CD4-positive, alpha-beta T cell (primary cell): ENCODE measurements around the gene INO80. TPM values are rescaled to one million over a fixed set of nuclear protein-coding genes. Genes with fewer than 3 reads are reported as not detected.

Experiments used
- ATAC-seq: fragments of 200-7000 bp; cut with Tn5 transposase; one replicate; pipeline ENCODE4 v1.10.0; 2022; ENCODE audit warnings: mild to moderate bottlenecking; ENCODE audit not compliant: poor library complexity
- CTCF ChIA-PET: fragments of 350-600 bp; sonication (Branson Sonifier 250); formaldehyde crosslinking; loops from one replicate; lab custom pipeline; 2021; ENCODE audit warnings: antibody characterized with exemption, inconsistent platforms; lab: Charles Lee
- POLR2A ChIA-PET: fragments of 350-600 bp; sonication (Branson Sonifier 250); formaldehyde crosslinking; loops from one replicate; lab custom pipeline; 2021; ENCODE audit warnings: antibody characterized with exemption, inconsistent platforms; lab: Charles Lee
- DNase-seq, 14 experiments: peaks; one replicate each; pipeline ENCODE4 v3.0.0-alpha.2; 2013 to 2020; ENCODE audit warnings: mixed read lengths in 2 of 14
- H3K27ac ChIP-seq, 2 donors: one replicate each; pipeline versions ENCODE4 v1.5.1 to v1.7.0; 2013; ENCODE audit warnings: low read length in 2 of 2, low read depth in 1 of 2, mild to moderate bottlenecking in 1 of 2
- H3K27me3 ChIP-seq, 2 experiments: 1 replicate in 1 of 2; 2 replicates in 1 of 2; pipeline versions ENCODE4 v1.6.1 to v1.7.0; 2013; ENCODE audit warnings: low read length in 2 of 2, control low read depth in 1 of 2, mild to moderate bottlenecking in 1 of 2, moderate library complexity in 1 of 2; ENCODE audit not compliant: insufficient read depth in 2 of 2, control insufficient read depth in 1 of 2
- H3K36me3 ChIP-seq: one replicate; pipeline ENCODE4 v1.6.1; 2013; ENCODE audit warnings: low read length, control low read depth; ENCODE audit not compliant: insufficient read depth
- H3K4me1 ChIP-seq: one replicate; pipeline ENCODE4 v1.6.1; 2013; ENCODE audit warnings: low read length, control low read depth; ENCODE audit not compliant: insufficient read depth
- H3K4me3 ChIP-seq: one replicate; pipeline ENCODE4 v1.5.1; 2013; ENCODE audit warnings: mild to moderate bottlenecking, low read length, moderate library complexity
- H3K9me3 ChIP-seq, 2 experiments: 1 replicate in 1 of 2; 2 replicates in 1 of 2; pipeline versions ENCODE4 v1.6.1 to v1.7.0; 2013; ENCODE audit warnings: low read length in 2 of 2, mild to moderate bottlenecking in 2 of 2, control low read depth in 1 of 2, moderate library complexity in 1 of 2; ENCODE audit not compliant: control insufficient read depth in 1 of 2, insufficient read depth in 1 of 2
- H3K27ac Mint-ChIP-seq: one replicate; pipeline ENCODE4 v1.8.0; 2020; ENCODE audit warnings: mixed read lengths
- H3K27me3 Mint-ChIP-seq: one replicate; pipeline ENCODE4 v1.8.0; 2021; ENCODE audit warnings: mixed read lengths
- H3K36me3 Mint-ChIP-seq: one replicate; pipeline ENCODE4 v1.8.0; 2021; ENCODE audit warnings: low read depth, mixed read lengths
- H3K4me1 Mint-ChIP-seq: one replicate; pipeline ENCODE4 v1.8.0; 2021; ENCODE audit warnings: low read depth, mixed read lengths
- H3K4me3 Mint-ChIP-seq: one replicate; pipeline ENCODE4 v1.8.0; 2020; ENCODE audit warnings: mild to moderate bottlenecking, mixed read lengths
- H3K9me3 Mint-ChIP-seq: one replicate; pipeline ENCODE4 v1.8.0; 2020; ENCODE audit warnings: mixed read lengths
- CTCF ChIP-seq: fragments of 200-600 bp; IDR thresholded peaks from one replicate; pipeline ENCODE4 v1.8.0; 2022; ENCODE audit warnings: antibody characterized with exemption, mild to moderate bottlenecking
- intact Hi-C, 2 experiments: fragments of 100-400 bp; cut with DNase I in 1 of 2; cut with micrococcal nuclease in 1 of 2; formaldehyde crosslinking; loops; one replicate each; pipeline versions ENCODE4 v1.15.1 to v1.9.0; 2023 to 2025; cut with DNase I, micrococcal nuclease
- total RNA-seq, 174 experiments: library from RNA in 2 of 174; stranded (reverse) in 2 of 174; gene quantifications; one replicate each; pipeline ENCODE4 v1.2.3 and lab custom pipeline; 2021 to 2026

The INO80 gene
- total RNA-seq, 2 experiments from 2014 or later, result 20.3 to 22.9 TPM

DNA sequence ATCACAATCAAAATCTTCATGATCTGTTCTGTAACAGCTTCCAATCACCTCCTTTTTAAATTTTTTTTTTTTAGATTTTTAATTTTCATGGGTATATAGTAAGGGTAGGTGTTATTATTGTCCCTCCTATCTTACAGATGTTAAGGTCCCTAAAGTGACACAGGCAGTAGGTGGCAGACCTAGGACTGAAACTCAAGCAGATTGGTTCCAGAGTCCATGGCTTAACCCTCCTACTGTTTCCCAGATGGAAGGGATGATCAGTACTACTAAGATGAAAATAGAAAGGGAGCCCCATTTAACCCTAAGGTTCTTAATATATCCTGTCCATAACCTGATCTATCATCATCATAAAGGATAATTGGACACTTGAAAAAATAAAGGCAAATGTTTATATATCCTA lies 105.7 kb downstream of the INO80 start:
- H3K36me3 Mint-ChIP-seq, result peaks cover 76% of the 10 kb centered on the region

DNA sequence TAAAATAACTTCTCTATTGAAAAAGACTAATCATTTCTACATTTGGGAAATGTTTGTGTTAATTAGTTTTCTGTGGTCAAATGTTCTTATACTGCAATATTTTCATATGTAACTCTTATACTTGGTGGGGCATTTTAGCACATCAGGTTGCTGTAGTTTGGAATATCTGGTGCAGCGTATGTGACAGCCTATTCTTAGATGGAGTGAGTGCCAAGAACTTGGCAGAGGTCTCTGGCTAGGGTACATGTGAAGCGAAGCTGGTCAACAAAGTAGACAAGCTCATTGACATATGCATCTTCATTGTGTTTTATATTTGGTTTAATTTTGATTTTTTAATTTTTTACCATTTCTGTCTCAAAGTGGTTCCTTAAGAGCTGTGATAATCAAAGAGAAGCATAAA lies 109.6 kb downstream of the INO80 start:
- Histone ChIP-seq H3K9me3 (no peaks in the 10 kb centered on the region), H3K4me1 (no peaks in the 10 kb centered on the region), H3K36me3 (peaks cover 20% of the 10 kb centered on the region), H3K27me3 (no peaks in the 10 kb centered on the region), H3K27ac (no peak overlapping the region), H3K4me3 (no peak overlapping the region)
- intact Hi-C loops, result no loop called here
- Mint-ChIP-seq H3K4me3 (no peak overlapping the region), H3K27me3 (no peaks in the 10 kb centered on the region), H3K27ac (no peak overlapping the region), H3K4me1 (no peaks in the 10 kb centered on the region), H3K9me3 (no peaks in the 10 kb centered on the region), H3K36me3 (peaks cover 76% of the 10 kb centered on the region)
- ChIA-PET CTCF (no interaction called here), POLR2A (no interaction called here)
- no peak for DNase-seq
- no peak for TF ChIP-seq CTCF
- no peak for ATAC-seq

More for the DNA sequence above, 105.7 kb downstream of the INO80 start:
- H3K36me3 ChIP-seq, result peaks cover 19% of the 10 kb centered on the region
- H3K4me3 Mint-ChIP-seq, result no peak overlapping the region
- H3K27ac Mint-ChIP-seq, result no peak overlapping the region
- POLR2A ChIA-PET, result interaction anchor here (0.7 kb wide), 1 partner anchor 106 kb away, joined by 3 read pairs; no protein-coding TSS in a partner anchor
- no peaks in the 10 kb centered on the region for H3K9me3 ChIP-seq
- no peak overlapping the region for H3K27ac ChIP-seq
- no peak for TF ChIP-seq CTCF
- DNase-seq (no peak), ATAC-seq (no peak)
- CTCF ChIA-PET, result no interaction called here
- no peaks in the 10 kb centered on the region for H3K27me3 ChIP-seq
- no peaks in the 10 kb centered on the region for H3K27me3 Mint-ChIP-seq
- H3K4me1 Mint-ChIP-seq, result peaks cover 6% of the 10 kb centered on the region
- intact Hi-C loops, result no loop called here
- H3K9me3 Mint-ChIP-seq, result no peaks in the 10 kb centered on the region
- no peak overlapping the region for H3K4me3 ChIP-seq
- no peaks in the 10 kb centered on the region for H3K4me1 ChIP-seq

DNA sequence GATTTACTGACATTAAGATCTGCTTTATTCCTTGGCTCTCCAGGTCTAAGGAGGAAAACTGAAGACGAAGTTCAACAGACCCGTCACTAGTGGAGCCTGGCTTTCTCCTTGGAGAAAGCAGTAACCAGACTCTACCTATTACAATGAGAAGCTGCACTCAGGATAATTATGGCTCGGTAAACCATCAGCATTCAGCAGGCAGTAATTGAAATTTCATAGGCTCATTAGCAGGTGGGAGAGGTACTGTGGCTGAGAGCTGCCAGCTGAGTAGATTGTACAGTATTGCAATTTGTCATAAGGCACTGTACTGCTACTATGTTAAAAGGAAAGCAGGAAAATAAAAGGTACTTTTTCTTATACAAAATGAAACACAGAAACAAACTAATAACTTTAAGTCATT lies 111.6 kb downstream of the INO80 start:
- no peaks in the 10 kb centered on the region for H3K27me3 Mint-ChIP-seq
- DNase-seq (no peak), ATAC-seq (no peak)
- H3K36me3 Mint-ChIP-seq, result peaks cover 75% of the 10 kb centered on the region
- no peaks in the 10 kb centered on the region for H3K4me1 Mint-ChIP-seq
- Histone ChIP-seq H3K36me3 (peaks cover 32% of the 10 kb centered on the region), H3K27ac (no peak overlapping the region), H3K27me3 (no peaks in the 10 kb centered on the region), H3K4me3 (no peak overlapping the region), H3K4me1 (no peaks in the 10 kb centered on the region), H3K9me3 (no peaks in the 10 kb centered on the region)
- H3K9me3 Mint-ChIP-seq, result no peaks in the 10 kb centered on the region
- intact Hi-C loops, result no loop called here
- POLR2A ChIA-PET, result no interaction called here
- no peak for TF ChIP-seq CTCF
- CTCF ChIA-PET, result no interaction called here
- no peak overlapping the region for H3K27ac Mint-ChIP-seq
- no peak overlapping the region for H3K4me3 Mint-ChIP-seq
